ENCODE results near the gene ADGRG7.
"Not testable (repeated sequence)": the region's sequence is repeated elsewhere in the genome, so short reads cannot be mapped to it uniquely, and the experiment has no call there.

Gene ADGRG7

GRCh38 chr3:100637197-100637631, 27.8 kb downstream of the ADGRG7 start:
- DNase-seq, result no peak
- in situ Hi-C loops (cut with MboI; ENCODE audit: low pct_unique_long_range_greater_than_20kb, low sequenced_read_pairs), result no loop called here

GRCh38 chr3:100640633-100641032, 31.2 kb downstream of the ADGRG7 start:
- in situ Hi-C loops (cut with MboI; ENCODE audit: low pct_unique_long_range_greater_than_20kb, low sequenced_read_pairs), result no loop called here
- no peak for DNase-seq

- DNase-seq, result peak; percentile 18
- in situ Hi-C loops (cut with MboI; ENCODE audit: low pct_unique_long_range_greater_than_20kb, low sequenced_read_pairs), result no loop called here
Observed at GRCh38 chr3:100641471-100642032, 32.2 kb downstream of the ADGRG7 start.

GRCh38 chr3:100645913-100646312, 36.5 kb downstream of the ADGRG7 start:
- in situ Hi-C loops (cut with MboI; ENCODE audit: low pct_unique_long_range_greater_than_20kb, low sequenced_read_pairs), result no loop called here
- no peak for DNase-seq

- DNase-seq, result no peak
- in situ Hi-C loops (cut with MboI; ENCODE audit: low pct_unique_long_range_greater_than_20kb, low sequenced_read_pairs), result no loop called here
Observed at GRCh38 chr3:100647171-100647570, 37.8 kb downstream of the ADGRG7 start.

GRCh38 chr3:100647657-100648056, 38.3 kb downstream of the ADGRG7 start:
- in situ Hi-C loops (cut with MboI; ENCODE audit: low pct_unique_long_range_greater_than_20kb, low sequenced_read_pairs), result no loop called here
- DNase-seq, result no peak

GRCh38 chr3:100650651-100651619, 41.5 kb downstream of the ADGRG7 start:
- peak; percentile 27 for DNase-seq
- in situ Hi-C loops (cut with MboI; ENCODE audit: low pct_unique_long_range_greater_than_20kb, low sequenced_read_pairs), result no loop called here

GRCh38 chr3:100653604-100654294, 44.3 kb downstream of the ADGRG7 start:
- DNase-seq, result no peak
- in situ Hi-C loops (cut with MboI; ENCODE audit: low pct_unique_long_range_greater_than_20kb, low sequenced_read_pairs), result no loop called here

- in situ Hi-C loops (cut with MboI; ENCODE audit: low pct_unique_long_range_greater_than_20kb, low sequenced_read_pairs), result no loop called here
Observed at GRCh38 chr3:100656945-100657344, 47.5 kb downstream of the ADGRG7 start.

GRCh38 chr3:100661294-100661693, 51.9 kb downstream of the ADGRG7 start:
- in situ Hi-C loops (cut with MboI; ENCODE audit: low pct_unique_long_range_greater_than_20kb, low sequenced_read_pairs); DNase-seq: not testable (repeated sequence)

More at GRCh38 chr3:100656945-100657344, 47.5 kb downstream of the ADGRG7 start:
- DNase-seq, result no peak

GRCh38 chr3:100662113-100662823, 52.9 kb downstream of the ADGRG7 start:
- no peak for DNase-seq
- in situ Hi-C loops (cut with MboI; ENCODE audit: low pct_unique_long_range_greater_than_20kb, low sequenced_read_pairs), result no loop called here

- no peak for DNase-seq
- in situ Hi-C loops (cut with MboI; ENCODE audit: low pct_unique_long_range_greater_than_20kb, low sequenced_read_pairs), result no loop called here
Observed at GRCh38 chr3:100665230-100665629, 55.8 kb downstream of the ADGRG7 start.

- in situ Hi-C loops (cut with MboI; ENCODE audit: low pct_unique_long_range_greater_than_20kb, low sequenced_read_pairs); DNase-seq: not testable (repeated sequence)
Observed at GRCh38 chr3:100666699-100667098, 57.3 kb downstream of the ADGRG7 start.

GRCh38 chr3:100667316-100667715, 57.9 kb downstream of the ADGRG7 start:
- in situ Hi-C loops (cut with MboI; ENCODE audit: low pct_unique_long_range_greater_than_20kb, low sequenced_read_pairs); DNase-seq: not testable (repeated sequence)

GRCh38 chr3:100670995-100671394, 61.6 kb downstream of the ADGRG7 start:
- DNase-seq; in situ Hi-C loops (cut with MboI; ENCODE audit: low pct_unique_long_range_greater_than_20kb, low sequenced_read_pairs): not testable (repeated sequence)

GRCh38 chr3:100681496-100681895, 72.1 kb downstream of the ADGRG7 start:
- in situ Hi-C loops (cut with MboI; ENCODE audit: low pct_unique_long_range_greater_than_20kb, low sequenced_read_pairs), result no loop called here
- no peak for DNase-seq

- in situ Hi-C loops (cut with MboI; ENCODE audit: low pct_unique_long_range_greater_than_20kb, low sequenced_read_pairs), result no loop called here
- no peak for DNase-seq
Observed at GRCh38 chr3:100682056-100682853, 72.9 kb downstream of the ADGRG7 start.

Data from KBM-7 (cell line).